Measurements from ENCODE around the gene AFG3L2.

- TF ChIP-seq FOXK2 (IDR thresholded peaks at IDR 0.05) (no peak), CTCF (IDR thresholded peaks at IDR 0.05 in 2 of 3, conservative IDR thresholded peaks at IDR 0.05 in 1 of 3; ENCODE audit: control insufficient read depth in 2 of 3, extremely low read depth in 1 of 3, insufficient read depth in 1 of 3, low read depth in 3 of 3, low read length in 3 of 3) (no peak), KDM1A (IDR thresholded peaks at IDR 0.05; ENCODE audit: borderline replicate concordance) (no peak), YY1 (IDR thresholded peaks at IDR 0.05; ENCODE audit: low read depth, low read length) (no peak), SUPT20H (IDR thresholded peaks at IDR 0.05; ENCODE audit: borderline replicate concordance, control insufficient read depth, low read depth, low read length) (no peak), SMC3 (IDR thresholded peaks at IDR 0.05; ENCODE audit: borderline replicate concordance, low read length) (no peak), POLR2A (IDR thresholded peaks at IDR 0.05; ENCODE audit: low read depth, low read length) (no peak), IRF3 (IDR thresholded peaks at IDR 0.05) (no peak), CEBPB (IDR thresholded peaks at IDR 0.05; ENCODE audit: borderline replicate concordance in 1 of 2, low read depth in 2 of 2, low read length in 2 of 2) (no peak), MYC (IDR thresholded peaks at IDR 0.05; ENCODE audit: insufficient read depth, insufficient read length, insufficient replicate concordance, low read length, severe bottlenecking) (no peak)
Observed at GRCh38 chr18:12372406-12372805, 4.6 kb downstream of the AFG3L2 start.

All from GM12878 (cell line).